ENCODE results near the gene KRT6A. TPM values are rescaled to one million over a fixed set of nuclear protein-coding genes. Genes with fewer than 3 reads are reported as not detected.

Gene KRT6A
- total RNA-seq, 1 donor from 2014 or later = not detected

DNA sequence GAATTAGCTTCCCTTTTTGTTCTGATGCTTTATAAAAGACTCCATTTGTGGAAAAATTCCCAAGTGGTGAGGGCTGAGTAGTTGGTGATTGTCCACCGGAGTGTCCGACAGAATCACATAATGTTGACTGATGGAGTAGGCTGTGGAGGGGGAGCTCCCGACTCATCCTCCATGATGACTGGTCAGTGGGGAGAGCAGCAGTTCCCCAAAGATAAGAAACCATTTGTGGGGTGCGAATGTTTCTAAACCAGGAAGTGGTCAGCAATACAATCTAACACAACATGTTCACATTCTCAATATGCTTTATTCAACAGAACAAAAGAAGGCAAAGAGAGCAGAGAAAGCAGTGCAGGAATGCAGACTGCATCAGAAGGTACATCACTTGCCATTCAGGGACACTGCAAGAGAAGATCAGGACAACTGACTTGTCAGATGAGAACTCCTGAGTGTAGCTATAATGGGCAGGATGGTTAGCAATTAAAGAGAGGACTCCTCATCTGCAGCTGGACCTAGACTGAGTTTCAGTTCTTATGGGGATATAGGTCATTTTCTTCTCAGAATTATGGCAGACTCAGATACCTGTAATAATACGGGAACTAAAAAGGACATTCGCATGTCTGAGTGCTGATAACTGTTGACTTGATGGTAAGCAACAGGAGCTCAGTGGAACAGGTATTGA lies 46.6 kb downstream of the KRT6A start:
- no peaks in the 10 kb centered on the region for H3K36me3 ChIP-seq
- H3K27ac ChIP-seq = no peak overlapping the region
- no peak overlapping the region for H2AFZ ChIP-seq (replicated peaks)
- no peak overlapping the region for H3K4me3 Mint-ChIP-seq
- DNase-seq (ENCODE audit: low spot score) = no peak
- no peaks in the 10 kb centered on the region for H3K79me2 ChIP-seq (ENCODE audit: low read depth)
- H3F3A ChIP-seq (ENCODE audit: low read depth) = peaks cover 3% of the 10 kb centered on the region
- no peak overlapping the region for H3K4me3 ChIP-seq
- no peak overlapping the region for H3K9ac ChIP-seq
- H3K4me1 ChIP-seq = peaks cover 17% of the 10 kb centered on the region
- H3K9me3 Mint-ChIP-seq = no peaks in the 10 kb centered on the region
- no peak for TF ChIP-seq EZH2 (IDR thresholded peaks at IDR 0.05)
- peak overlapping the region; percentile 36 for H3K27ac Mint-ChIP-seq
- no peaks in the 10 kb centered on the region for H3K27me3 Mint-ChIP-seq (ENCODE audit: insufficient read depth, low read depth)
- H3K4me2 ChIP-seq = no peak overlapping the region
- H4K20me1 ChIP-seq (ENCODE audit: low read depth) = no peaks in the 10 kb centered on the region
- H3K36me3 Mint-ChIP-seq = no peaks in the 10 kb centered on the region
- H3K4me1 Mint-ChIP-seq = peaks cover 17% of the 10 kb centered on the region
- no peaks in the 10 kb centered on the region for H3K9me3 ChIP-seq (ENCODE audit: low read depth)
- H3K27me3 ChIP-seq = no peaks in the 10 kb centered on the region

GRCh38 chr12:52445876-52446275 lies 47.2 kb downstream of the KRT6A start:
- Histone ChIP-seq H3K4me1 (peaks cover 23% of the 10 kb centered on the region), H3K36me3 (no peaks in the 10 kb centered on the region), H3K4me2 (no peak overlapping the region), H4K20me1 (ENCODE audit: low read depth) (no peaks in the 10 kb centered on the region), H3F3A (ENCODE audit: low read depth) (peaks cover 3% of the 10 kb centered on the region), H3K27me3 (no peaks in the 10 kb centered on the region), H3K79me2 (ENCODE audit: low read depth) (no peaks in the 10 kb centered on the region), H3K4me3 (no peak overlapping the region), H3K27ac (no peak overlapping the region), H2AFZ (replicated peaks) (no peak overlapping the region), H3K9me3 (ENCODE audit: low read depth) (no peaks in the 10 kb centered on the region), H3K9ac (no peak overlapping the region)
- H3K4me1 Mint-ChIP-seq = peaks cover 23% of the 10 kb centered on the region
- H3K36me3 Mint-ChIP-seq = no peaks in the 10 kb centered on the region
- no peaks in the 10 kb centered on the region for H3K9me3 Mint-ChIP-seq
- peaks cover 2% of the 10 kb centered on the region for H3K27me3 Mint-ChIP-seq (ENCODE audit: insufficient read depth, low read depth)
- no peak for DNase-seq (ENCODE audit: low spot score)
- no peak overlapping the region for H3K27ac Mint-ChIP-seq
- H3K4me3 Mint-ChIP-seq = no peak overlapping the region
- TF ChIP-seq, protein P1, sequence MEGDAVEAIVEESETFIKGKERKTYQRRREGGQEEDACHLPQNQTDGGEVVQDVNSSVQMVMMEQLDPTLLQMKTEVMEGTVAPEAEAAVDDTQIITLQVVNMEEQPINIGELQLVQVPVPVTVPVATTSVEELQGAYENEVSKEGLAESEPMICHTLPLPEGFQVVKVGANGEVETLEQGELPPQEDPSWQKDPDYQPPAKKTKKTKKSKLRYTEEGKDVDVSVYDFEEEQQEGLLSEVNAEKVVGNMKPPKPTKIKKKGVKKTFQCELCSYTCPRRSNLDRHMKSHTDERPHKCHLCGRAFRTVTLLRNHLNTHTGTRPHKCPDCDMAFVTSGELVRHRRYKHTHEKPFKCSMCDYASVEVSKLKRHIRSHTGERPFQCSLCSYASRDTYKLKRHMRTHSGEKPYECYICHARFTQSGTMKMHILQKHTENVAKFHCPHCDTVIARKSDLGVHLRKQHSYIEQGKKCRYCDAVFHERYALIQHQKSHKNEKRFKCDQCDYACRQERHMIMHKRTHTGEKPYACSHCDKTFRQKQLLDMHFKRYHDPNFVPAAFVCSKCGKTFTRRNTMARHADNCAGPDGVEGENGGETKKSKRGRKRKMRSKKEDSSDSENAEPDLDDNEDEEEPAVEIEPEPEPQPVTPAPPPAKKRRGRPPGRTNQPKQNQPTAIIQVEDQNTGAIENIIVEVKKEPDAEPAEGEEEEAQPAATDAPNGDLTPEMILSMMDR (IDR thresholded peaks at IDR 0.05) = no peak
- TF ChIP-seq EZH2 (IDR thresholded peaks at IDR 0.05) = no peak
- TF ChIP-seq EZH2phosphoT487 (IDR thresholded peaks at IDR 0.05) = no peak

- H3K9ac ChIP-seq = no peak overlapping the region
- H2AFZ ChIP-seq (replicated peaks) = no peak overlapping the region
- peaks cover 3% of the 10 kb centered on the region for H3F3A ChIP-seq (ENCODE audit: low read depth)
- Mint-ChIP-seq H3K27ac (no peak overlapping the region), H3K9me3 (no peaks in the 10 kb centered on the region), H3K4me1 (peaks cover 29% of the 10 kb centered on the region), H3K36me3 (no peaks in the 10 kb centered on the region), H3K27me3 (ENCODE audit: insufficient read depth, low read depth) (peaks cover 2% of the 10 kb centered on the region), H3K4me3 (no peak overlapping the region)
- TF ChIP-seq, protein P1 (IDR thresholded peaks at IDR 0.05) = no peak
- no peak for TF ChIP-seq EZH2 (IDR thresholded peaks at IDR 0.05)
- TF ChIP-seq EZH2phosphoT487 (IDR thresholded peaks at IDR 0.05) = no peak
- H3K79me2 ChIP-seq (ENCODE audit: low read depth) = no peaks in the 10 kb centered on the region
- no peaks in the 10 kb centered on the region for H3K9me3 ChIP-seq (ENCODE audit: low read depth)
- no peak overlapping the region for H3K4me2 ChIP-seq
- no peak overlapping the region for H3K4me3 ChIP-seq
- peaks cover 25% of the 10 kb centered on the region for H3K4me1 ChIP-seq
- H3K36me3 ChIP-seq = no peaks in the 10 kb centered on the region
- DNase-seq (ENCODE audit: low spot score) = no peak
- H4K20me1 ChIP-seq (ENCODE audit: low read depth) = no peaks in the 10 kb centered on the region
- no peak overlapping the region for H3K27ac ChIP-seq
- no peaks in the 10 kb centered on the region for H3K27me3 ChIP-seq
Observed at GRCh38 chr12:52444647-52445595, 48.1 kb downstream of the KRT6A start.

Data from neural progenitor cell (in vitro differentiated cells).